ENCODE results near the gene PAN3.

Gene PAN3

DNA sequence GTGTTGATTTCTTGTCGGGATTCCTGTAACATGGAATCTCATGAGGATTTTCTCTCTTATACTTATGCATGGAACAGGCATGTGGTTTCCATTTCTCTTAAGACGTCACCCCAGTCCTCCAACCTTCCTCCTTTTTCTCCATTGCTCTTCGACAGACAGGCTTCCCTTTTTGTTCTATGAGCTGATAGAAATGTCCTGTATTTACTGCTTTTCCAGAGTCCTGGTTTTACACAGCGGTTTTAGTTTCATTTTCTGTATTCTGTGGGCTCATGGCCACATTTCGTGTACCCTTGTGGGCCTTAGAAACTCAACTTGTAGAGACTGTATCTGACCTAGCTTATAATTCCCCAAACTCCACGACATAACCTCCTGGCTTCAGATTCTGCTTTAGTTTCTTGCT, 113.1 kb downstream of the PAN3 start:
- H3K4me1 ChIP-seq (ENCODE audit: control insufficient read depth, insufficient read depth, low read length, unreplicated experiment) = no peaks in the 10 kb centered on the region
- no peaks in the 10 kb centered on the region for H3K79me2 ChIP-seq (ENCODE audit: control insufficient read depth, insufficient read depth, low read length, unreplicated experiment)
- H3K36me3 ChIP-seq (ENCODE audit: insufficient read depth, low read length) = peaks cover 7% of the 10 kb centered on the region
- H2AFZ ChIP-seq (ENCODE audit: low read length, unreplicated experiment) = no peak overlapping the region
- no peak overlapping the region for H3K27ac ChIP-seq (ENCODE audit: low read depth, low read length)
- H3K27me3 ChIP-seq (ENCODE audit: insufficient read depth, low read length) = no peaks in the 10 kb centered on the region
- peak overlapping the region; percentile 57 for H3K4me3 ChIP-seq (ENCODE audit: low read depth, low read length)

DNA sequence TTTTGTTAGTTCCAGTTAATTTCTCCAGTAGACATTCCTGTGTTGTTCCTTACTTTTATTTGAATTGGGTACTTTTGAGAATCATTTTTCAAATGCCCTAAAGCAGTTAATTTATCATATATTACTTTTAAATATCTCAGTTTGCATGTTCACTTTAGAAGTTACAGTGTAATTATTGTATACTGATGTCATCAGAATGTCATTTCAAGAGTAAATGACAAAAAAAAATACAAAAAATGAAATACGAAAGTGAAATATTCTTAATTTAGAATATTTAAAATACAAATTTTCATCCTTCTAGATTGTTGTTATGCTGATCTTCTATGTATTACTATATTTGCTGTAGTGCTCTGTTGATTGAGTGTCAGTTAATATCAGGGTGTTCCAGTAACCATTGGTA, 114.2 kb downstream of the PAN3 start:
- no peaks in the 10 kb centered on the region for H3K79me2 ChIP-seq (ENCODE audit: control insufficient read depth, insufficient read depth, low read length, unreplicated experiment)
- H3K4me3 ChIP-seq (ENCODE audit: low read depth, low read length) = no peak overlapping the region
- no peak overlapping the region for H2AFZ ChIP-seq (ENCODE audit: low read length, unreplicated experiment)
- no peaks in the 10 kb centered on the region for H3K27me3 ChIP-seq (ENCODE audit: insufficient read depth, low read length)
- peaks cover 5% of the 10 kb centered on the region; the same call in 1 of the 2 replicates for H3K36me3 ChIP-seq (ENCODE audit: insufficient read depth, low read length)
- no peak overlapping the region for H3K27ac ChIP-seq (ENCODE audit: low read depth, low read length)
- H3K4me1 ChIP-seq (ENCODE audit: control insufficient read depth, insufficient read depth, low read length, unreplicated experiment) = no peaks in the 10 kb centered on the region

DNA sequence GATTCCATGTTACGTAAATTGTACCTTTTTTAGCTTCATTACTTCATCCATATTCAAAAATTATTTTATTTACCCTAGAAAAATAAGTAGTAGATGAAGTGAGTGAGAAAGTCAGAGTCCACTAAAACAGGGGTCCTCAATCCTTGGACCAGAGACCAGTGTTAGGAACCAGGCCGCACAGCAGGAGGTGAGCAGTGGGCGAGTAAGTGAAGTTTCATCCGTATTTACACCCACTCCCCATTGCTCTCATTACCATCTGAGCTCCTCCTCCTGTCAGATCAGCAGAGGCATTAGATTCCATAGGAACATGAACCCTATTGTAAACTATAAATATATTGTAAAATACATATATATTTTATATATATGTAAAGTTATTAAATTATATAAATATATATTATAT, 119.0 kb downstream of the PAN3 start:
- H3K27ac ChIP-seq (ENCODE audit: low read depth, low read length) = no peak overlapping the region
- no peaks in the 10 kb centered on the region for H3K4me1 ChIP-seq (ENCODE audit: control insufficient read depth, insufficient read depth, low read length, unreplicated experiment)
- peaks cover 5% of the 10 kb centered on the region; the same call in 1 of the 2 replicates for H3K36me3 ChIP-seq (ENCODE audit: insufficient read depth, low read length)
- H3K4me3 ChIP-seq (ENCODE audit: low read depth, low read length) = no peak overlapping the region
- H3K79me2 ChIP-seq (ENCODE audit: control insufficient read depth, insufficient read depth, low read length, unreplicated experiment) = no peaks in the 10 kb centered on the region
- H3K27me3 ChIP-seq (ENCODE audit: insufficient read depth, low read length) = no peaks in the 10 kb centered on the region
- H2AFZ ChIP-seq (ENCODE audit: low read length, unreplicated experiment) = no peak overlapping the region

DNA sequence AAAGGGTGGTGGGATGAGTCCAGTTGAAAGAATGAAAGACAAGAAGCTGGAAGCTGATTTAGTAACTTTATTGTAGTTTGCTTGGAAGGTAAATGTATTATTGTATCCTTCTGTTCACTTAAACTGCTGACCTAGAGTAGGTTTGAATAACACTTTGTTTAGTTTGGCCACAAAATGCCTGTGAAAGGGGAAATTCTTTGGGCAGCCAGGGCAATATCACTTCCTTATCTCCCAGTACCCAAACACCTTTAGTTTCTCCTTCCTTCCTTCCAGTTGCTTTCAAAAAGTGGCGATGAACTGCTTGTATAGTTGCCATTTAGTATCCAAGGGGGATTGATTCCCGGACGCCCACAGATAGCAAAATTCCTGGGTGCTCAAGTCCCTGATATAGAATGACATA, 120.1 kb downstream of the PAN3 start:
- H2AFZ ChIP-seq (ENCODE audit: low read length, unreplicated experiment) = no peak overlapping the region
- no peaks in the 10 kb centered on the region for H3K27me3 ChIP-seq (ENCODE audit: insufficient read depth, low read length)
- peaks cover 5% of the 10 kb centered on the region; the same call in 1 of the 2 replicates for H3K36me3 ChIP-seq (ENCODE audit: insufficient read depth, low read length)
- H3K4me3 ChIP-seq (ENCODE audit: low read depth, low read length) = no peak overlapping the region
- no peaks in the 10 kb centered on the region for H3K79me2 ChIP-seq (ENCODE audit: control insufficient read depth, insufficient read depth, low read length, unreplicated experiment)
- H3K27ac ChIP-seq (ENCODE audit: low read depth, low read length) = no peak overlapping the region
- H3K4me1 ChIP-seq (ENCODE audit: control insufficient read depth, insufficient read depth, low read length, unreplicated experiment) = no peaks in the 10 kb centered on the region

DNA sequence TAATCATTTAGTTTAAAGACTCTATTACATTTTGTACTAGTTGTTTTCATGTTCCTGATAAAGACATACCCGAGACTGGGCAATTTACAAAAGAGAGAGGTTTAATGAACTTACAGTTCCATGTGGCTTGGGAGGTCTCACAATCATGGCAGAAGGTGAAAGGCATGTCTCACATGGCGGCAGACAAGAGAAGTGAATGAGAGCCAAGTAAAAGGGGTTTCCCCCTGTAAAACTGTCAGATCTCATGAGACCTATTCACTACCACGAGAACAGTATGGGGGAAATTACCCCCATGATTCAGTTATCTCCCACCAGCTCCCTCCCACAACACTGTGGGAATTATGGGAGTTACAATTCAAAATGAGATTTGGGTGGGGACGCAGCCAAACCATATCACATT, 129.2 kb downstream of the PAN3 start:
- Histone ChIP-seq H3K36me3 (ENCODE audit: insufficient read depth, low read length) (peaks cover 20% of the 10 kb centered on the region), H3K27me3 (ENCODE audit: insufficient read depth, low read length) (no peaks in the 10 kb centered on the region), H3K4me3 (ENCODE audit: low read depth, low read length) (no peak overlapping the region), H3K27ac (ENCODE audit: low read depth, low read length) (no peak overlapping the region), H3K79me2 (ENCODE audit: control insufficient read depth, insufficient read depth, low read length, unreplicated experiment) (no peaks in the 10 kb centered on the region), H2AFZ (ENCODE audit: low read length, unreplicated experiment) (no peak overlapping the region), H3K4me1 (ENCODE audit: control insufficient read depth, insufficient read depth, low read length, unreplicated experiment) (no peaks in the 10 kb centered on the region)

DNA sequence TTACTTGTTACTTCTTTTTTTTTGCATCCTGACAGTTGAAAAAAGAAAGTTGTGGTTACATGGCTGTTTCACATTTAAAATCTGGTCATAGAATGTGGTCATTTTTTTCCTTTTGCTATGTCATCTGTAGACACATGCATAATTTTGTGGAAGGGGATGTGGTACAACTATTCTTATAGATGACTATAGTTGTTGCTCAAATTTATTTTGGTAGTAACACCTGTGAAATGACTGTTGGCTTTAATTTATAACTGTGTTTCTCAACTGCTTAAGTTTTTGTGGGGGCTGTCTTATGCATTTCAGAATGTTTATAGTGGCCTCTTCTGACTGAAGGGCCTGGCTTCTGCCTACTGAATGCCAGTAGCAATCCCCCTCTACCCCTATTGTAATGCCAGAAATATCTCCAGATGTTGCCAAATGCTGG, 130.5 kb downstream of the PAN3 start:
- H3K4me1 ChIP-seq (ENCODE audit: control insufficient read depth, insufficient read depth, low read length, unreplicated experiment) = no peaks in the 10 kb centered on the region
- no peaks in the 10 kb centered on the region for H3K27me3 ChIP-seq (ENCODE audit: insufficient read depth, low read length)
- peaks cover 20% of the 10 kb centered on the region for H3K36me3 ChIP-seq (ENCODE audit: insufficient read depth, low read length)
- no peak overlapping the region for H3K27ac ChIP-seq (ENCODE audit: low read depth, low read length)
- no peak overlapping the region for H3K4me3 ChIP-seq (ENCODE audit: low read depth, low read length)
- H2AFZ ChIP-seq (ENCODE audit: low read length, unreplicated experiment) = no peak overlapping the region
- H3K79me2 ChIP-seq (ENCODE audit: control insufficient read depth, insufficient read depth, low read length, unreplicated experiment) = no peaks in the 10 kb centered on the region

DNA sequence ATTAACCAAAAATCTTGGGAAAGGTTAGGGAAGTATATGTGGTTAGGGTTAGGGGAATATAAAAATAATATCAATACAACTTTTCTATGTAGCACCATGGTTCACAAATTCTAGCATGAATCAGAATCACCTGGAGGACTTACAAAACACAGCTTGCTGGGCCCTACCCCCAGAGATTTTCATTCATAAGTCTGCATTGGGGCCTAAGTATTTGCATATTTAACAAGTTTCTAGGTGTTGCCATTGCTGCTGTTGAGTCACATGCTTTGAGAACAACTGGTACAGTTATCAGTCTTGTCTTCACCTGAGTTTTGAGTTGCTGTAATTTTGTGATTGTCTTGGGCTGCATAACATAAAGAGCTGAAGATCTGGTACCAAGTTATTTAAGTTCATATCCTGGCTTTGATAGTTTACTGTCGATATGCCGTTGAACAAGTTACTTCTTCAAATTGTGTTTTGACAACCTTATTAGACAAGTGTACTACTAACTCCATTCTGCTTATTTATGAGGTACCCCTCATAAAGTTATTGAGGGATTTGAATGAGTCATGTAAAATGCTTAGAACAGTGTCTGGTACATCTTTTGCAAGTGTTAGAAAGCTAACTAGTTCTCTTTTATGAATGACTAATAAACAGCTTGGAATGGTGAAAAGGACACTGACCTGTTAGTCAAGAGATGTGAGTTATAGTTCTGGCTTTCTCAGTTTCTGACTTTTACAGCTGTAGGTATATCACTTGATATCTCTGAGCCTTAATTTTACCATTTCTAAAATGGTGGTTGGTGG, 132.9 kb downstream of the PAN3 start:
- H3K27ac ChIP-seq (ENCODE audit: low read depth, low read length) = no peak overlapping the region
- no peaks in the 10 kb centered on the region for H3K79me2 ChIP-seq (ENCODE audit: control insufficient read depth, insufficient read depth, low read length, unreplicated experiment)
- no peaks in the 10 kb centered on the region for H3K27me3 ChIP-seq (ENCODE audit: insufficient read depth, low read length)
- H3K4me3 ChIP-seq (ENCODE audit: low read depth, low read length) = no peak overlapping the region
- no peaks in the 10 kb centered on the region for H3K4me1 ChIP-seq (ENCODE audit: control insufficient read depth, insufficient read depth, low read length, unreplicated experiment)
- no peak overlapping the region for H2AFZ ChIP-seq (ENCODE audit: low read length, unreplicated experiment)
- peaks cover 20% of the 10 kb centered on the region for H3K36me3 ChIP-seq (ENCODE audit: insufficient read depth, low read length)

DNA sequence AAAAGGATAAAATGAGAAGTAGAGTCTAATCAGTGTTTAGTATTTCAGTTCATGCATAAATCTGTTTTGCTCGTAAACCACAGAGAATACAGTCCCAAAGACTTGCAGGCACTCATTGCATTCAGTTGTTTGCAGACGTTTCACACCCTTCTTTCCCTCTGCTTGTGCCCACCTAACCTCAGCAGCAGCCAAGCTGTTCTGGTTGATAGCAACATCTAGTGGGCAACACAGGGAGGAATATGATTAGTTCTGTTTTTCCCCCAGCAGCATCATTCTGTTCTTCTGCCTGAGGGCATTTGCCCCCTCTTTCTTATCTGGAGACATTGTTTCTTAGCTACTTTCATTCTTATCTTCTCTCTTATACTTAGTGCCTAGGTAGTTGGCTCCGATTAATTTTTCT, 135.6 kb downstream of the PAN3 start:
- Histone ChIP-seq H3K79me2 (ENCODE audit: control insufficient read depth, insufficient read depth, low read length, unreplicated experiment) (no peaks in the 10 kb centered on the region), H3K27ac (ENCODE audit: low read depth, low read length) (no peak overlapping the region), H3K4me3 (ENCODE audit: low read depth, low read length) (no peak overlapping the region), H3K27me3 (ENCODE audit: insufficient read depth, low read length) (no peaks in the 10 kb centered on the region), H2AFZ (ENCODE audit: low read length, unreplicated experiment) (no peak overlapping the region), H3K36me3 (ENCODE audit: insufficient read depth, low read length) (peaks cover 10% of the 10 kb centered on the region), H3K4me1 (ENCODE audit: control insufficient read depth, insufficient read depth, low read length, unreplicated experiment) (no peaks in the 10 kb centered on the region)

DNA sequence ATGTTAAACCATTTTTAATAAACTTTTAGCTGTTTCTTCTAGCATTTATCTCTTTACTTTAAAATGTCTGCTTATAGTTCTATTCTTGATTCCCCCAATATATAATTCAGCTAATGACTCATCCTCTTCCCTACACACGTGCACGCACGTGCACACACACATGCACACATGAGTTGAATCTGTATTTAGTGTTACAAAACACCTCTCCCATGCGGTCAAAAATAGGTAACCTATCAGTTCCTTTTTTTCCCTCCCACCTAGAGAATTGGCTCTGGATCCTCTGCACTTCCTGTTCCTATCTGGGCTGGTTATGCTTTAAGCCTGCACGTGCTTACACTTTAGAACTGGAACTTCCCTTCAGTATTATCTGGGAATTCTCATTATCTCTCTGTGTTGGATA, 144.1 kb downstream of the PAN3 start:
- H2AFZ ChIP-seq (ENCODE audit: low read length, unreplicated experiment) = no peak overlapping the region
- H3K4me3 ChIP-seq (ENCODE audit: low read depth, low read length) = no peak overlapping the region
- no peaks in the 10 kb centered on the region for H3K27me3 ChIP-seq (ENCODE audit: insufficient read depth, low read length)
- no peaks in the 10 kb centered on the region for H3K4me1 ChIP-seq (ENCODE audit: control insufficient read depth, insufficient read depth, low read length, unreplicated experiment)
- no peak overlapping the region for H3K27ac ChIP-seq (ENCODE audit: low read depth, low read length)
- H3K79me2 ChIP-seq (ENCODE audit: control insufficient read depth, insufficient read depth, low read length, unreplicated experiment) = no peaks in the 10 kb centered on the region
- peaks cover 11% of the 10 kb centered on the region for H3K36me3 ChIP-seq (ENCODE audit: insufficient read depth, low read length)

DNA sequence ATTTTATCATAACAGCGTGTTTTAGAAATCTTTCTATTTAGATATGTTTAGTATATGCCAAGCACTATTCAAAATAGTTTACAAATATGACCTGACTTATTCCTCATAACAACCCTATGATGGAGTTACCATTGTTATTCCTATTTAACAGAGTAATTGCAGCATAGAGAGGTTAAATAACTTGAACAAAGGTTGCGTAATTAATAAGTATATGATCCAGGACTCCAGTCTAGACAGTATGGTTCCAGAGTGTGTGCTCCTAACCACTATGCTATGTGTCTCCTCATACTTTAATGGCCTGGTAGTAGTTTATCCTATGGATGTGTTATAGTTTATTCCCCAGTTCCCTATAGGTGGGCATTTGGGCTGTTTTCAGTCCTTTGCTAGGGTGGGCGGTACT, 145.3 kb downstream of the PAN3 start:
- Histone ChIP-seq H3K27ac (ENCODE audit: low read depth, low read length) (no peak overlapping the region), H3K27me3 (ENCODE audit: insufficient read depth, low read length) (no peaks in the 10 kb centered on the region), H3K4me3 (ENCODE audit: low read depth, low read length) (no peak overlapping the region), H3K79me2 (ENCODE audit: control insufficient read depth, insufficient read depth, low read length, unreplicated experiment) (no peaks in the 10 kb centered on the region), H2AFZ (ENCODE audit: low read length, unreplicated experiment) (no peak overlapping the region), H3K4me1 (ENCODE audit: control insufficient read depth, insufficient read depth, low read length, unreplicated experiment) (no peaks in the 10 kb centered on the region), H3K36me3 (ENCODE audit: insufficient read depth, low read length) (peaks cover 14% of the 10 kb centered on the region)

DNA sequence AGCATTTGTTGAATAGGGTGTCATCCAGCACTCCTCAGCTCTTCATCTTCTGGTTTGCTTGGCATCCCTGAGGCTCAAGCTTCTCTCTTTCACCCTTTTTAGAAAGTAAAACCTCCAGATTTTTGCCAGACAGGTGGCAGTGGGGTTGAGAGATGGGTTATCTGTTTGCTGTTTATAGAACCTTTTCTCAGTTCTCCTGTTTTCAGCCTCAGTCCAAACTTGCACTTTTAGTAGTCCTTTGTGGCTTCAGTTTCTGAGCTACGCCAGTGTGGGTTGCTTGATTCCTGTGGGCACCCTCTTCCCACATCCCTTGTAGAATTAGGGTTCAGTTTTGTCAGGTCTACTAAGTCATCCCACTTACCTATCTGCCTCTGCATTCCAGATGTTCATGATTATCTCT, 147.9 kb downstream of the PAN3 start:
- no peak overlapping the region for H2AFZ ChIP-seq (ENCODE audit: low read length, unreplicated experiment)
- no peaks in the 10 kb centered on the region for H3K4me1 ChIP-seq (ENCODE audit: control insufficient read depth, insufficient read depth, low read length, unreplicated experiment)
- H3K4me3 ChIP-seq (ENCODE audit: low read depth, low read length) = no peak overlapping the region
- H3K36me3 ChIP-seq (ENCODE audit: insufficient read depth, low read length) = peaks cover 9% of the 10 kb centered on the region
- H3K27ac ChIP-seq (ENCODE audit: low read depth, low read length) = no peak overlapping the region
- H3K27me3 ChIP-seq (ENCODE audit: insufficient read depth, low read length) = no peaks in the 10 kb centered on the region
- no peaks in the 10 kb centered on the region for H3K79me2 ChIP-seq (ENCODE audit: control insufficient read depth, insufficient read depth, low read length, unreplicated experiment)

Measured in ACC112 (cell line).